Testis (tissue), 3 donors: ENCODE results near the gene CRB1. TPM values are rescaled to one million over a fixed set of nuclear protein-coding genes. Genes with fewer than 3 reads are reported as not detected.

Source experiments
- DNase-seq: peaks from one replicate; pipeline ENCODE4 v3.0.0-alpha.2; 2019
- H3K27ac ChIP-seq, 2 donors: fragments of 200-600 bp; sonication (generic); one replicate each; pipeline ENCODE4 v1.5.1; 2019
- H3K27me3 ChIP-seq: fragments of 200-600 bp; sonication (generic); one replicate; pipeline ENCODE4 v1.5.1; 2019
- H3K36me3 ChIP-seq: fragments of 200-600 bp; sonication (generic); one replicate; pipeline ENCODE4 v1.5.1; 2017; ENCODE audit warnings: low read depth; ENCODE audit errors: missing control alignments
- H3K4me1 ChIP-seq: fragments of 200-600 bp; sonication (generic); one replicate; pipeline ENCODE4 v1.5.1; 2019
- H3K4me3 ChIP-seq, 2 donors: fragments of 200-600 bp; sonication (generic); one replicate each; pipeline ENCODE4 v1.5.1; 2017 to 2019
- H3K9me3 ChIP-seq: fragments of 200-600 bp; sonication (generic); one replicate; pipeline ENCODE4 v1.5.1; 2017
- CTCF ChIP-seq, 3 experiments: fragments of 450-650 bp in 2 of 3; fragments of 200-600 bp in 1 of 3; sonication (generic) in 1 of 3; IDR thresholded peaks; one replicate each; pipeline ENCODE4 v1.5.1; 2016 to 2019; ENCODE audit warnings: antibody characterized with exemption in 3 of 3, mild to moderate bottlenecking in 2 of 3, moderate library complexity in 1 of 3
- POLR2A ChIP-seq: fragments of 450-650 bp; IDR thresholded peaks from one replicate; pipeline ENCODE4 v1.6.1; 2017; ENCODE audit warnings: antibody characterized with exemption, mild to moderate bottlenecking, moderate library complexity
- WGBS, 2 donors: methylation state at CpG; one replicate each; pipeline ENCODE4 v1.1.5; 2018; 5-methylcytosine and 5-hydroxymethylcytosine counted together
- intact Hi-C: fragments of 100-400 bp; cut with DNase I; formaldehyde crosslinking; loops from one replicate; pipeline ENCODE4 v1.15.1; 2023; ENCODE audit warnings: low total_unique reads
- polyA plus RNA-seq: library from polyadenylated mRNA; stranded (reverse); fragments of 350-450 nt; fragmentation: Illumina TruSeq; extraction: RNeasy Lipid Tissue Mini Kit (QIAGEN cat#74804); gene quantifications from one replicate; pipeline ENCODE4 v1.2.3, GENCODE V29; 2014; ENCODE audit warnings: low read depth, low replicate concordance; ENCODE audit not compliant: insufficient read depth
- total RNA-seq, 2 donors: library from RNA; depleted of rRNA; stranded (reverse); fragments of >200 nt; gene quantifications; one replicate each; pipeline ENCODE4 v1.2.3, GENCODE V29; 2016

Gene CRB1
- total and polyA plus RNA-seq, 3 donors from 2014 or later = 7.4 to 14.7 (median 12.9) TPM

- H3K27ac ChIP-seq = no peak overlapping the region
- TF ChIP-seq POLR2A = no peak
- TF ChIP-seq CTCF (IDR thresholded peaks at IDR 0.05) = no peak
- H3K4me3 ChIP-seq = no peak overlapping the region
- no peaks in the 10 kb centered on the region for H3K27me3 ChIP-seq
- no peaks in the 10 kb centered on the region for H3K9me3 ChIP-seq
- no peaks in the 10 kb centered on the region for H3K4me1 ChIP-seq
- no peaks in the 10 kb centered on the region for H3K36me3 ChIP-seq
- 79 to 82% methylated on average over 2 of the region's 2 CpGs for WGBS, 2 donors
- DNase-seq = no peak
- intact Hi-C loops = no loop called here
These were observed 17.4 kb upstream of the CRB1 start for GRCh38 chr1:197250616-197251015.

- Histone ChIP-seq H3K36me3 (no peaks in the 10 kb centered on the region), H3K27me3 (no peaks in the 10 kb centered on the region), H3K4me1 (no peaks in the 10 kb centered on the region), H3K27ac (no peak overlapping the region), H3K9me3 (no peaks in the 10 kb centered on the region), H3K4me3 (no peak overlapping the region)
- 55 to 61% methylated on average over 4 of the region's 4 CpGs for WGBS, 2 donors
- TF ChIP-seq CTCF (IDR thresholded peaks at IDR 0.05) (no peak), POLR2A (no peak)
- intact Hi-C loops = no loop called here
- DNase-seq = no peak
These were observed 15.1 kb upstream of the CRB1 start for GRCh38 chr1:197252973-197253372.

- H3K4me3 ChIP-seq = no peak overlapping the region
- no peaks in the 10 kb centered on the region for H3K36me3 ChIP-seq
- intact Hi-C loops = no loop called here
- TF ChIP-seq POLR2A = no peak
- TF ChIP-seq CTCF (IDR thresholded peaks at IDR 0.05) = no peak
- no peaks in the 10 kb centered on the region for H3K4me1 ChIP-seq
- 30 to 55% methylated on average over 1 of the region's 1 CpG for WGBS, 2 donors
- no peaks in the 10 kb centered on the region for H3K27me3 ChIP-seq
- H3K27ac ChIP-seq = no peak overlapping the region
- no peaks in the 10 kb centered on the region for H3K9me3 ChIP-seq
- DNase-seq = no peak
These were observed 13.2 kb upstream of the CRB1 start for GRCh38 chr1:197254866-197255265.

- no peak overlapping the region for H3K4me3 ChIP-seq
- no peaks in the 10 kb centered on the region for H3K27me3 ChIP-seq
- 59 to 86% methylated on average over 1 of the region's 1 CpG for WGBS, 2 donors
- TF ChIP-seq CTCF (IDR thresholded peaks at IDR 0.05) (no peak), POLR2A (no peak)
- no peaks in the 10 kb centered on the region for H3K9me3 ChIP-seq
- no peaks in the 10 kb centered on the region for H3K4me1 ChIP-seq
- H3K27ac ChIP-seq = no peak overlapping the region
- DNase-seq = no peak
- intact Hi-C loops = no loop called here
- H3K36me3 ChIP-seq = no peaks in the 10 kb centered on the region
These were observed 3.0 kb upstream of the CRB1 start for GRCh38 chr1:197264936-197265567.

GRCh38 chr1:197269053-197269452, 1.0 kb downstream of the CRB1 start:
- no peak for DNase-seq
- intact Hi-C loops = no loop called here
- H3K36me3 ChIP-seq = no peaks in the 10 kb centered on the region
- H3K27me3 ChIP-seq = no peaks in the 10 kb centered on the region
- WGBS, 2 donors = 59 to 62% methylated on average over 6 of the region's 6 CpGs
- no peak overlapping the region for H3K4me3 ChIP-seq
- no peaks in the 10 kb centered on the region for H3K9me3 ChIP-seq
- TF ChIP-seq POLR2A (no peak), CTCF (IDR thresholded peaks at IDR 0.05) (no peak)
- H3K27ac ChIP-seq = no peak overlapping the region
- H3K4me1 ChIP-seq = no peaks in the 10 kb centered on the region
